ENCODE data around the gene CCDC149.

Gene CCDC149

DNA sequence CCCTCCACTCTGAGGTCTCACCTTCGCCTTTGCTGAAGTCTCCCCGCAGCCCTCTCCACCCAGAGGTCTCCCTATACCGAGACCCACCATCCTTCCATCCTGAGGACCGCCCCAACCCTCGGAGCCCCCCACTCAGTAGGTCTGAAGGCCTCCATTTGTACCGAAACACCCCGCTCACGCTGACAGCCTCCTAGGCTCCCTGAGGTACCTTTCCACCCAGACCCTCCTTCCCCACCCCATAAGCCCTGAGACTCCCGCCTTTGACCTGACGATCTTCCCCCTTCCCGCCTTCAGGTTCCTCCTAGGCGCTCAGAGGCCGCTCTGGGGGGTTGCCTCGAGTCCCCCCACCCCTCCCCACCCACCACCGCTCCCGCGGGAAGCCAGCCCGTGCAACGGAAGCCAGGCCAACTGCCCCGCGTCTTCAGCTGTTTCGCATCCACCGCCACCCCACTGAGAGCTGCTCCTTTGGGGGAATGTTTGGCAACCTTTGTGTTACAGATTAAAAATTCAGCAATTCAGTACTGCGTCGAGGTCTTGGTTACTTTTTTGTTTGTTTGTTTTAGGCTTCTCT lies 112.4 kb downstream of the CCDC149 start:
- no peak for TF ChIP-seq TAF1 (IDR thresholded peaks at IDR 0.05; ENCODE audit: borderline replicate concordance, insufficient read depth, low read length)
- TF ChIP-seq, protein P1, sequence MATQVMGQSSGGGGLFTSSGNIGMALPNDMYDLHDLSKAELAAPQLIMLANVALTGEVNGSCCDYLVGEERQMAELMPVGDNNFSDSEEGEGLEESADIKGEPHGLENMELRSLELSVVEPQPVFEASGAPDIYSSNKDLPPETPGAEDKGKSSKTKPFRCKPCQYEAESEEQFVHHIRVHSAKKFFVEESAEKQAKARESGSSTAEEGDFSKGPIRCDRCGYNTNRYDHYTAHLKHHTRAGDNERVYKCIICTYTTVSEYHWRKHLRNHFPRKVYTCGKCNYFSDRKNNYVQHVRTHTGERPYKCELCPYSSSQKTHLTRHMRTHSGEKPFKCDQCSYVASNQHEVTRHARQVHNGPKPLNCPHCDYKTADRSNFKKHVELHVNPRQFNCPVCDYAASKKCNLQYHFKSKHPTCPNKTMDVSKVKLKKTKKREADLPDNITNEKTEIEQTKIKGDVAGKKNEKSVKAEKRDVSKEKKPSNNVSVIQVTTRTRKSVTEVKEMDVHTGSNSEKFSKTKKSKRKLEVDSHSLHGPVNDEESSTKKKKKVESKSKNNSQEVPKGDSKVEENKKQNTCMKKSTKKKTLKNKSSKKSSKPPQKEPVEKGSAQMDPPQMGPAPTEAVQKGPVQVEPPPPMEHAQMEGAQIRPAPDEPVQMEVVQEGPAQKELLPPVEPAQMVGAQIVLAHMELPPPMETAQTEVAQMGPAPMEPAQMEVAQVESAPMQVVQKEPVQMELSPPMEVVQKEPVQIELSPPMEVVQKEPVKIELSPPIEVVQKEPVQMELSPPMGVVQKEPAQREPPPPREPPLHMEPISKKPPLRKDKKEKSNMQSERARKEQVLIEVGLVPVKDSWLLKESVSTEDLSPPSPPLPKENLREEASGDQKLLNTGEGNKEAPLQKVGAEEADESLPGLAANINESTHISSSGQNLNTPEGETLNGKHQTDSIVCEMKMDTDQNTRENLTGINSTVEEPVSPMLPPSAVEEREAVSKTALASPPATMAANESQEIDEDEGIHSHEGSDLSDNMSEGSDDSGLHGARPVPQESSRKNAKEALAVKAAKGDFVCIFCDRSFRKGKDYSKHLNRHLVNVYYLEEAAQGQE (IDR thresholded peaks at IDR 0.05; ENCODE audit: insufficient read depth in 1 of 2, low read depth in 2 of 2, low read length in 2 of 2): no peak
- TF ChIP-seq POLR2AphosphoS5 (IDR thresholded peaks at IDR 0.05; ENCODE audit: low read depth, low read length): no peak
- no peak for TF ChIP-seq FOXP2 (optimal IDR thresholded peaks at IDR 0.05; ENCODE audit: borderline replicate concordance, extremely low read depth, extremely low read length, insufficient read depth)
- no peak for TF ChIP-seq SIN3A (IDR thresholded peaks at IDR 0.05; ENCODE audit: borderline replicate concordance, insufficient read depth, low read length)

DNA sequence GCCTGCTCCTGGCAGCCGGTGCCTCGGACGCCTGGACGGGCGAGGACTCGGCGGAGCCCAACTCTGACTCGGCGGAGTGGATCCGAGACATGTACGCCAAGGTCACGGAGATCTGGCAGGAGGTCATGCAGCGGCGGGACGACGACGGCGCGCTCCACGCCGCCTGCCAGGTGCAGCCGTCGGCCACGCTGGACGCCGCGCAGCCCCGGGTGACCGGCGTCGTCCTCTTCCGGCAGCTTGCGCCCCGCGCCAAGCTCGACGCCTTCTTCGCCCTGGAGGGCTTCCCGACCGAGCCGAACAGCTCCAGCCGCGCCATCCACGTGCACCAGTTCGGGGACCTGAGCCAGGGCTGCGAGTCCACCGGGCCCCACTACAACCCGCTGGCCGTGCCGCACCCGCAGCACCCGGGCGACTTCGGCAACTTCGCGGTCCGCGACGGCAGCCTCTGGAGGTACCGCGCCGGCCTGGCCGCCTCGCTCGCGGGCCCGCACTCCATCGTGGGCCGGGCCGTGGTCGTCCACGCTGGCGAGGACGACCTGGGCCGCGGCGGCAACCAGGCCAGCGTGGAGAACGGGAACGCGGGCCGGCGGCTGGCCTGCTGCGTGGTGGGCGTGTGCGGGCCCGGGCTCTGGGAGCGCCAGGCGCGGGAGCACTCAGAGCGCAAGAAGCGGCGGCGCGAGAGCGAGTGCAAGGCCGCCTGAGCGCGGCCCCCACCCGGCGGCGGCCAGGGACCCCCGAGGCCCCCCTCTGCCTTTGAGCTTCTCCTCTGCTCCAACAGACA lies 113.1 kb downstream of the CCDC149 start:
- TF ChIP-seq, protein P1 (IDR thresholded peaks at IDR 0.05; ENCODE audit: insufficient read depth in 1 of 2, low read depth in 2 of 2, low read length in 2 of 2): no peak
- no peak for TF ChIP-seq TAF1 (IDR thresholded peaks at IDR 0.05; ENCODE audit: borderline replicate concordance, insufficient read depth, low read length)
- TF ChIP-seq FOXP2 (optimal IDR thresholded peaks at IDR 0.05; ENCODE audit: borderline replicate concordance, extremely low read depth, extremely low read length, insufficient read depth): no peak
- no peak for TF ChIP-seq SIN3A (IDR thresholded peaks at IDR 0.05; ENCODE audit: borderline replicate concordance, insufficient read depth, low read length)
- no peak for TF ChIP-seq POLR2AphosphoS5 (IDR thresholded peaks at IDR 0.05; ENCODE audit: low read depth, low read length)

DNA sequence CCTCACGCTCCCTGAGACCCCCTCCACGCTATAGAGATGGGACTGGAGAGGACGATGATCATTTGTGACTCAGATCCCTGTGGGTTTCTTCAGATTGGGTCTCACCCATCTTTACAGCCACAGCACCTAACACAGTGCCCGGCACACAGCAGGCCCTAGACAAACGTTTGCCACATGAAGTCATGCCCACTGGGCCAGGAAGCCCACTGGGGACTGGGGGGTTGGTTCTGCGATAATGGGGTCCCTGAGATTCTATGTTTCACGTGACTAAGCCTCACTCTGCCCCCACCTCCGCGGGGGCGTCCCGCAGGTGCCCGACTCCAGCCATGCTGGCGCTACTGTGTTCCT lies 113.7 kb downstream of the CCDC149 start:
- TF ChIP-seq POLR2AphosphoS5 (IDR thresholded peaks at IDR 0.05; ENCODE audit: low read depth, low read length) (no peak), FOXP2 (optimal IDR thresholded peaks at IDR 0.05; ENCODE audit: borderline replicate concordance, extremely low read depth, extremely low read length, insufficient read depth) (no peak), TAF1 (IDR thresholded peaks at IDR 0.05; ENCODE audit: borderline replicate concordance, insufficient read depth, low read length) (no peak), SIN3A (IDR thresholded peaks at IDR 0.05; ENCODE audit: borderline replicate concordance, insufficient read depth, low read length) (no peak)
- TF ChIP-seq, protein P1 (IDR thresholded peaks at IDR 0.05; ENCODE audit: insufficient read depth in 1 of 2, low read depth in 2 of 2, low read length in 2 of 2): no peak

DNA sequence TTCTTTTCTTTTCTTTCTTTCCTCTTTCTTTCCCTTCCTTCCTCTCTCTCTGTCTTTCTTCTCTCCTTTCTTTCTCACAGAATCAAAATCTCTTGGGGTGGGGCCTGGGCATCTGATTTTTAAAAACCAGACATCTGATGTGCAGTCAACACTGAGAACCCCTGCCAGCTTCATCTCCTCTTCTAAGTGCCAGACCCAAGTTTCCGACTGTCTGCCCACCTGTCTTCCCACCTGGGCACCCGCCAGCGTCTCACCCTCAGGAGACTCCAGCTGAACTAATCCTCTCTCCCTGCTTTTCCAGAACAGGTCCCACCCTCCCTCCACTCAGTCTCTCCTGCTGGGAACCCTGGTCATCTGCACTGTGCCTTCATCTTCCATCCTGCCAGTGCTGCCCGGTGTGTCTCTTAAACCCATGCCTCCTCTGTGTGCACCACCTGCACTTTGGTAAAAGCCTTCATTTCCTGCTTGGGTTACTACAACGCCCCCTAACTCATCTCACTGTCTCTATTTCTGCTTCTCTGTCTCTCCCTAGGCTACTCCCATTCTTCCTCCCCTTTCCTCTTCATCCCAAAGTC lies 114.7 kb downstream of the CCDC149 start:
- TF ChIP-seq, protein P1 (IDR thresholded peaks at IDR 0.05; ENCODE audit: insufficient read depth in 1 of 2, low read depth in 2 of 2, low read length in 2 of 2): no peak
- no peak for TF ChIP-seq TAF1 (IDR thresholded peaks at IDR 0.05; ENCODE audit: borderline replicate concordance, insufficient read depth, low read length)
- TF ChIP-seq POLR2AphosphoS5 (IDR thresholded peaks at IDR 0.05; ENCODE audit: low read depth, low read length): no peak
- no peak for TF ChIP-seq FOXP2 (optimal IDR thresholded peaks at IDR 0.05; ENCODE audit: borderline replicate concordance, extremely low read depth, extremely low read length, insufficient read depth)
- TF ChIP-seq SIN3A (IDR thresholded peaks at IDR 0.05; ENCODE audit: borderline replicate concordance, insufficient read depth, low read length): no peak
